Activated CD8-positive, alpha-beta T cell treated with anti-CD3 and anti-CD28 coated beads, Interleukin-2, amount 10 ng/mL, durations not matched to agents 7 days and 5 days (primary cell): ENCODE measurements around the gene LGI4. TPM values are rescaled to one million over a fixed set of nuclear protein-coding genes. Genes with fewer than 3 reads are reported as not detected.
"Not testable (repeated sequence)": the region's sequence is repeated elsewhere in the genome, so short reads cannot be mapped to it uniquely, and the experiment has no call there.

Experiments
- ATAC-seq: fragments of 150-1000 bp; cut with Tn5 transposase; one replicate; pipeline ENCODE4 v1.10.0; 2021; ENCODE audit warnings: moderate library complexity
- CTCF ChIA-PET: fragments of 350-600 bp; sonication (Branson Sonifier 250); formaldehyde crosslinking; loops from one replicate; lab custom pipeline; 2021; ENCODE audit warnings: antibody characterized with exemption; lab: Charles Lee
- POLR2A ChIA-PET: fragments of 350-600 bp; sonication (Branson Sonifier 250); formaldehyde crosslinking; loops from one replicate; lab custom pipeline; 2021; ENCODE audit warnings: antibody characterized with exemption; lab: Charles Lee
- DNase-seq: peaks from one replicate; pipeline ENCODE4 v3.0.0-alpha.2; 2020
- H3K27ac Mint-ChIP-seq: one replicate; pipeline ENCODE4 v1.8.0; 2021; ENCODE audit warnings: mild to moderate bottlenecking, mixed read lengths
- H3K27me3 Mint-ChIP-seq: one replicate; pipeline ENCODE4 v1.8.0; 2021; ENCODE audit warnings: low read depth, mixed read lengths
- H3K36me3 Mint-ChIP-seq: one replicate; pipeline ENCODE4 v1.8.0; 2021; ENCODE audit warnings: low read depth, mixed read lengths
- H3K4me1 Mint-ChIP-seq: one replicate; pipeline ENCODE4 v1.8.0; 2021; ENCODE audit warnings: low read depth, mixed read lengths
- H3K4me3 Mint-ChIP-seq: one replicate; pipeline ENCODE4 v1.8.0; 2021; ENCODE audit warnings: mild to moderate bottlenecking, mixed read lengths
- H3K9me3 Mint-ChIP-seq: one replicate; pipeline ENCODE4 v1.8.0; 2022; ENCODE audit warnings: mixed read lengths; ENCODE audit not compliant: insufficient read depth
- total RNA-seq, 2 experiments: library from RNA; stranded (reverse); gene quantifications; one replicate each; pipeline ENCODE4 v1.2.3, GENCODE V29; 2021

Gene LGI4
- total RNA-seq, 2 experiments from 2014 or later, result 0.13 TPM

DNA sequence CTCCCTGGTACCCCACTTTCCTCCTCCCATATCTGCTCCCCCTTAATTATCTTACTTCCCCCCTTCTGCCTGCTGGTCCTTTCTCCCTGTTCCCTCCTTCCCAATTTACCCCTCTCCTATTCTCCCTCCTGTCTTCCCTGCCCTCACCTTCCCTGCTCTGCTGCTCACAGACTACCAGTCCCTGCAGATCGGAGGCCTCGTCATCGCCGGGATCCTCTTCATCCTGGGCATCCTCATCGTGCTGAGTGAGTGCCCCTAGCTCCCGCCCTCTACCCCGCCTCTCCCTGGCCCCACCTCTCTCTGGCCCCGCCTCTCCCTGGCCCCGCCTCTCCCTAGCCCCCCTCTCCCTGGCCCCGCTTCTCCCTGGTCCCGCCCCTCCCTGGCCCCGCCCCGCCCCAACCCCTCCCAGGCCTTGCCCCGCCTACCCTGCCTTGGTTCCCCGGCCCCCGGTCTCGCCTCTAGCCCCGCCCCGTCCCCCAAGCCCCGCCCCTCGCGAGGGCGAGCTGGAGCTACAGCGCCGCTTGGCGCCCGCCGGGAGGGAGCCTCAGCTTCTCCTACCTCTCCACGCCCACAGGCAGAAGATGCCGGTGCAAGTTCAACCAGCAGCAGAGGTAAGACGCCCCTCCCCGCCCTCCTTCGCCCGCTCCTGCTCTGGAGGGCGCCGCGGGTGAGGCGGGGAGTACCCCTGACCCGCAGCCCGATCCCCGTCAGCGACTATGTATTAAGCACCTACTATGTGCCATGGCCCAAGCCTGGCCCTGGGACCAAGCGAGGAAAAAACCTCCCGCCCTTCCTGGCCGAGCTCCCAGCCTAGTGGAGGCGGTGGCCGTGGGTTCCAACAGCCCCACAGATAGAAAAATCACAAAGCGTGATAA is 6.3 kb upstream of the LGI4 start:
- peak; percentile 97 for DNase-seq
- Mint-ChIP-seq H3K4me1 (peaks cover 36% of the 10 kb centered on the region), H3K36me3 (no peaks in the 10 kb centered on the region), H3K27ac (peak overlapping the region; percentile 81), H3K4me3 (peak overlapping the region; percentile 77), H3K27me3 (peaks cover 33% of the 10 kb centered on the region), H3K9me3 (no peaks in the 10 kb centered on the region)
- ChIA-PET CTCF (interaction anchor here (0.7 to 3.8 kb wide), 33 partner anchors 12 to 471 kb away, joined by 3 to 67 read pairs (median 5); partner anchors contain the start of genes FXYD5, GRAMD1A, HAUS5 and USF2), POLR2A (interaction anchor here (0.7 to 1.3 kb wide), 5 partner anchors 13 to 128 kb away, joined by 3 to 8 read pairs (median 3); partner anchors contain the start of gene FXYD5)
- peak; percentile 90 for ATAC-seq

DNA sequence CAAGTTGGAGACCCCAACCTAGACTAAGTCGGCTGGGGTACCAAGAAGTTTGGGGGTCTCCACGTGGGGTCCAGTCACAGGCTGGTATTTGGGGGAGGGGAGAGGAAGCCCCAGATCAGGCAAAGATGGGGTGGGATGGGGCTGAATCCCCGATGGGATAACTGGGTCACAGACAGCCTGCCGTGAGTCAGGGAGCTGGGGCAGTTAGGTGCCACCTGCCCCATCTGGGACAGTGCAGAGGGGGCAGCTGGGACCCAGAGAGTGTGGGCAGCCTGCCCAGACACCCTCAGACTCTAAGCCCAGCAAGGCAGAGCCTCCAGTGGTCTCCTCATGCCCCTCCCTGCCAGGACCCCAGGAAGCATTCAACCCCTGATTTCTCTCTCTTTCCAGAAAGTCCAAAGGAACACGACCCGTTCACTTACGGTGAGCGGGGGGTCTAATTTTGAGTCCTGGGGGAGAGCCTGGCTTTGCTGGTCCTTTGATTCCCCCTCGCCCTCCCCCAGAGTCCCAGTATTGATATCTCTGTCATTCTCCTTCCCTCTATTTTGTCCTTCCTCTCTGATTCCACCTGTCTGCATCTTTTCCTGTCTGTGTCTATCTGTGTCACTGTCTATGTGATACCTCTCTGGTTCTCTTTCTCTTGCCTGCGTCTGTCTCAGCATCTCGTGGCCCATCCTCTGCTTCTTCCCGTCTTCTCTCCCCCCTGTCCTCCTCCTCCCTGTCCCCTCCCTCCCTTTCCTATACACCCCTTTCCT is 5.5 kb upstream of the LGI4 start:
- DNase-seq (no peak), ATAC-seq (no peak)
- Mint-ChIP-seq H3K9me3 (no peaks in the 10 kb centered on the region), H3K36me3 (no peaks in the 10 kb centered on the region), H3K27ac (no peak overlapping the region), H3K4me1 (peaks cover 42% of the 10 kb centered on the region), H3K27me3 (peaks cover 32% of the 10 kb centered on the region), H3K4me3 (no peak overlapping the region)
- ChIA-PET CTCF (interaction anchor here (0.9 to 3.8 kb wide), 11 partner anchors 12 to 472 kb away, joined by 3 to 67 read pairs (median 11); partner anchors contain the start of genes FXYD5 and HAUS5), POLR2A (interaction anchor here (1.1 kb wide), 1 partner anchor 71 kb away, joined by 3 read pairs; no protein-coding TSS in a partner anchor)

DNA sequence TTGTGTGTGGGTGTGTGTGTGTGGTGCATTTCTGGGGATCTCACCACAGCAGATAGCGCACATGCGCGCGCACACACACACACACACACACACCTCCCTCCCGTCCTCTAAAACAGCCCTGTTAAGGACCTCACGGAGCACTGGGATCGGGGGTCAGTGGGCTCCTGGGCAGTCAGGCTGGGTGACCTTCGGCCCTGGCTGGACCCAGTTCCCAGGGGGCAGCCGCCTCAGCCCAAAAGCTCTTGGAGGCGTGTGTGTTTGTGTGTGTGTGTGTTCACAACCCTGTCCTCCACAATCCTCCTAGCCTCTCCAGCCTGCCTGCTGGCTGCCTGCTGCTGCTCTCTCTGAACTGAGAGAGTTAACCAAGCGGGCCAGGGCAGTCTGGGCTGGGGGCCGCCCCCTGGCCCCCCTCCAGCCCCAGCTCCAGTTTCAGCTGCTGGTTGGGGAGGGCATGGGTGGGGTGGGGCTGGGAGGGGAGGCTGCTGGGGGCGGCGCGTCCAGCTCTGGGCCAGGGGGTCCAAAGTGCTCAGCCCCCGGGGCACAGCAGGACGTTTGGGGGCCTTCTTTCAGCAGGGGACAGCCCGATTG is 3.5 kb upstream of the LGI4 start, which contains the start of gene FXYD1:
Gene FXYD1, plus strand, starts transcription at position 520 of the 588 bp plus-strand sequence. CDS start 1,256 bp downstream, outside the sequence.
- H3K27me3 Mint-ChIP-seq, result peaks cover 21% of the 10 kb centered on the region
- no peaks in the 10 kb centered on the region for H3K36me3 Mint-ChIP-seq
- DNase-seq, result no peak
- ATAC-seq, result no peak
- H3K4me1 Mint-ChIP-seq, result peaks cover 28% of the 10 kb centered on the region
- CTCF ChIA-PET, result interaction anchor here (1.3 to 4.1 kb wide), 2 partner anchors 12 to 71 kb away, joined by 3 to 47 read pairs; no protein-coding TSS in a partner anchor
- H3K27ac Mint-ChIP-seq, result no peak within 1 kb of the TSS
- POLR2A ChIA-PET, result no interaction called here
- H3K9me3 Mint-ChIP-seq, result no peaks in the 10 kb centered on the region
- H3K4me3 Mint-ChIP-seq, result no peak within 1 kb of the TSS

DNA sequence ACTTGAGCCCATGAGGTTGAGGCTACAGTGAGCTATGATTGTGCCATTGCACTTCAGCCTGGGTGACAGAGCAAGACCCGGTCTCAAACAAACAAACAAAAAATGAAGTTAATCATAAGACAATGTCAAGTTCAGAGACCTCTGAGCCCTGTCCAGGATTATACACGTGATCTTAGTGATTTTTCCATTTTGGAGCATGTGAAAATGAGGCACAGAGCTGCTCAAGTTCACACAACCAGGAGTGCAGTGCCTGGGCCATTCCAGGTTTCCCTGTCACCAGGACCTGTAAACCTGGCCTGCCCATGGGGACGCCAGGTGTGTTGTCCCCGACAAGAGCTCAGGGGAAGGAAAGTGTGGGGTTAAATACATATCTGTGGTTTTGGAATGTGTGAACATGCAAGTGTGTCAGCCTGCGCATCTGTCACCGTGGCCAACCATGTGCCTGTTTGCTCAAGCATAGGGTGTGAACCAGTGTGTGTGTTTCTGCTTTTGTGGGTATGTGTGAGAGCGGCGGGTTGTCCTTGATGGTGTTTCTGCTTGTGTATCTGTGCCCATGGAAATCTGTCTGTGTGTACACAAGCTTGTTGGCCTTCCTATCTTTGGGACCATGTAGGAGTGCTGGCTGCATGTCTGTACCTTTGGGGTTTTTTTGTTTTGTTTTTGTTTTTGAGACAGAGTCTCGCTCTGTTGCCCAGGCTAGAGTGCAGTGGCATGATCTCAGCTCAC is 2.3 kb upstream of the LGI4 start:
- no peak overlapping the region for H3K4me3 Mint-ChIP-seq
- ChIA-PET POLR2A (no interaction called here), CTCF (interaction anchor here (1.1 to 4.1 kb wide), 7 partner anchors 11 to 142 kb away, joined by 3 to 47 read pairs (median 4); no protein-coding TSS in a partner anchor)
- no peak overlapping the region for H3K27ac Mint-ChIP-seq
- no peaks in the 10 kb centered on the region for H3K9me3 Mint-ChIP-seq
- H3K36me3 Mint-ChIP-seq, result no peaks in the 10 kb centered on the region
- DNase-seq (no peak), ATAC-seq (no peak)
- peaks cover 23% of the 10 kb centered on the region for H3K4me1 Mint-ChIP-seq
- H3K27me3 Mint-ChIP-seq, result peaks cover 17% of the 10 kb centered on the region

DNA sequence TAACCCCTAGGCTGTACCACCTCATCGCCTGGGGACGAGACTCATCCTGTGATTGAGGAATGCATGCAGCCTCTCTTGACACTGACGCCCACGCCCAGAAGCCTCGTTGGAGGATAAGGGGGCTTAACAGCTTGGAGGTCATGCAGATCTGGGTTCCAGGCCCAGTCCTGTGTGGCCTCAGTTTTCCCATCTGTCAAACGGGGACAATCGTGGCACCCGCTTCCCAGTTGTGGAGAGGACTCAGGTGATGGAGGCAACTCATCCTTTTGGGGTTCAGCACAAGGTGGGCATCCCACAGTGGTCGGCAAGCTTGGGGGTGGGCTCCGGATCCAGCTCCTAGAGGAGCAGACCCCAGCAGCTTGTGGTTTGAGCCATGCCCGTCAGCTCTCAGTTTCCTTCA is 1.4 kb upstream of the LGI4 start:
- no peak overlapping the region for H3K27ac Mint-ChIP-seq
- peaks cover 10% of the 10 kb centered on the region for H3K27me3 Mint-ChIP-seq
- ChIA-PET CTCF (interaction anchor here (0.6 to 4.1 kb wide), 33 partner anchors 9 to 412 kb away, joined by 3 to 47 read pairs (median 4); partner anchors contain the start of gene FXYD5), POLR2A (no interaction called here)
- DNase-seq (no peak), ATAC-seq (no peak)
- no peaks in the 10 kb centered on the region for H3K9me3 Mint-ChIP-seq
- no peaks in the 10 kb centered on the region for H3K36me3 Mint-ChIP-seq
- no peak overlapping the region for H3K4me3 Mint-ChIP-seq
- H3K4me1 Mint-ChIP-seq, result peaks cover 14% of the 10 kb centered on the region

DNA sequence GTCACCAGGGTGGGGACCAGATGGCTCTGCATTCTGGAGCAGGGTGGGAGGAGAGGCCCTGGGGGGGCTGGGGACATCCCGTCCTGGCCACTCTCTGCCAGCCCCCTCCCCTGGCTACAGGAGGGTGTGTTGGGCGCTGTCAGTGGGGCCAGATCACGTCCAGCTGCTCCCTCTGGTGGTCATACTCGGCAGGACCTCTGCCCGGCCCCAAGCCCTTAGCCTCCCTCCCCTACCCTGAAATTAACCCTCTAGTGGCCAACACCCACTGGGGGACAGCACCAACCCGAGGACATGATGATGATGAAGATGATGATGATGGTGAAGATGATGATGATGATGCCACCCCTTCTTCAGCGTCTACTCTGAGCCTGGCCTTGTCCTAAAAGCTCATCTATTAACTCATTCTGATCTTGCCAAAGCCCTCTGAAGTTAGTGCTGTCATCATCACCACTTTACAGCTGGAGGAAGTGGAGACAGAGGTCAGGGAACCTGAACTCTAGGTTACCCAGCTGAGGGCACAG is 590 bp upstream of the LGI4 start:
- H3K4me3 Mint-ChIP-seq, result no peak overlapping the region
- no peaks in the 10 kb centered on the region for H3K9me3 Mint-ChIP-seq
- POLR2A ChIA-PET, result no interaction called here
- no peak overlapping the region for H3K27ac Mint-ChIP-seq
- DNase-seq, result peak; percentile 78
- CTCF ChIA-PET, result interaction anchor here (0.6 to 4.1 kb wide), 31 partner anchors 8 to 413 kb away, joined by 3 to 47 read pairs (median 4); partner anchors contain the start of gene FXYD5
- H3K27me3 Mint-ChIP-seq, result peaks cover 8% of the 10 kb centered on the region
- no peaks in the 10 kb centered on the region for H3K36me3 Mint-ChIP-seq
- H3K4me1 Mint-ChIP-seq, result peaks cover 8% of the 10 kb centered on the region
- ATAC-seq, result peak; percentile 82

DNA sequence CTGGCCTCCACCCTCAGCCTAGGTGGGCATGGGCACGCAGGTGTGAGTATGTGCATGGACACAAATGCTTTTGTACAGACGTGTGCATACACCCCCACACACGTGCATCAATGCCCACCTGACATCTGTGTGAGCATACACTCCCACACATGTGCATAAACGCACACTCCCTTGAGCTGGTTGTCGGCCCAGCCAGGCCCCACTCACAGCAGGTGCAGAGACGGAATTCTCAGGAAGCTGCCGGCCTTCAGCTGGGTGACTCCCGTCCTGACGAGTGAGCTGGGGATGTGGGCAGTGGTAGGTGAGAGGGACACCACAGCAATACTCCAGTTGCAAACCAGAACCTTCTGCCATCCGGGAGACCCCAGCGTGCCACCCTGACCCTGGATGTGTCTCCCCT is 1.0 kb downstream of the LGI4 start:
- POLR2A ChIA-PET, result no interaction called here
- CTCF ChIA-PET, result no interaction called here
- ATAC-seq, result no peak
- H3K27me3 Mint-ChIP-seq, result peaks cover 8% of the 10 kb centered on the region
- no peak for DNase-seq
- H3K4me1 Mint-ChIP-seq, result peaks cover 8% of the 10 kb centered on the region
- H3K9me3 Mint-ChIP-seq, result no peaks in the 10 kb centered on the region
- H3K36me3 Mint-ChIP-seq, result no peaks in the 10 kb centered on the region
- H3K27ac Mint-ChIP-seq, result no peak overlapping the region
- no peak overlapping the region for H3K4me3 Mint-ChIP-seq

DNA sequence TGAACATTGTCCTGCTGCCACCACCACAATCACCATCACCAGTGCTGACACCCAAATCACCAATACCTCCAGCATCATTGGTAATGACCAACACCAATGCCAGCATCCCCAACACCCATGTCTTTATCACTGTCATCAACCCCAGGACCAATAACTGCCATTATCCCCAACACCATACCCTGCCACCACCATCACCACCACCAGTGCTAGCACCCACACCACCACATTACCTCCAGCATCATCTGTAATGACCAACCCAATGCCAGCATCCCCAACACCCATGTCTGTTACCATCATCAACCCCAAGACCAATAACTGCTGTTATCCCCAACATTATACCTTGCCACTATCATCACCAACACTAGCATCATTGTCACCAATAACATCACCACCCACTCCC is 2.6 kb downstream of the LGI4 start:
- H3K27ac Mint-ChIP-seq, result no peak overlapping the region
- H3K4me3 Mint-ChIP-seq, result no peak overlapping the region
- POLR2A ChIA-PET, result no interaction called here
- H3K36me3 Mint-ChIP-seq, result no peaks in the 10 kb centered on the region
- no peaks in the 10 kb centered on the region for H3K9me3 Mint-ChIP-seq
- H3K4me1 Mint-ChIP-seq, result peaks cover 8% of the 10 kb centered on the region
- no peak for DNase-seq
- CTCF ChIA-PET, result no interaction called here
- ATAC-seq, result no peak
- peaks cover 3% of the 10 kb centered on the region for H3K27me3 Mint-ChIP-seq

DNA sequence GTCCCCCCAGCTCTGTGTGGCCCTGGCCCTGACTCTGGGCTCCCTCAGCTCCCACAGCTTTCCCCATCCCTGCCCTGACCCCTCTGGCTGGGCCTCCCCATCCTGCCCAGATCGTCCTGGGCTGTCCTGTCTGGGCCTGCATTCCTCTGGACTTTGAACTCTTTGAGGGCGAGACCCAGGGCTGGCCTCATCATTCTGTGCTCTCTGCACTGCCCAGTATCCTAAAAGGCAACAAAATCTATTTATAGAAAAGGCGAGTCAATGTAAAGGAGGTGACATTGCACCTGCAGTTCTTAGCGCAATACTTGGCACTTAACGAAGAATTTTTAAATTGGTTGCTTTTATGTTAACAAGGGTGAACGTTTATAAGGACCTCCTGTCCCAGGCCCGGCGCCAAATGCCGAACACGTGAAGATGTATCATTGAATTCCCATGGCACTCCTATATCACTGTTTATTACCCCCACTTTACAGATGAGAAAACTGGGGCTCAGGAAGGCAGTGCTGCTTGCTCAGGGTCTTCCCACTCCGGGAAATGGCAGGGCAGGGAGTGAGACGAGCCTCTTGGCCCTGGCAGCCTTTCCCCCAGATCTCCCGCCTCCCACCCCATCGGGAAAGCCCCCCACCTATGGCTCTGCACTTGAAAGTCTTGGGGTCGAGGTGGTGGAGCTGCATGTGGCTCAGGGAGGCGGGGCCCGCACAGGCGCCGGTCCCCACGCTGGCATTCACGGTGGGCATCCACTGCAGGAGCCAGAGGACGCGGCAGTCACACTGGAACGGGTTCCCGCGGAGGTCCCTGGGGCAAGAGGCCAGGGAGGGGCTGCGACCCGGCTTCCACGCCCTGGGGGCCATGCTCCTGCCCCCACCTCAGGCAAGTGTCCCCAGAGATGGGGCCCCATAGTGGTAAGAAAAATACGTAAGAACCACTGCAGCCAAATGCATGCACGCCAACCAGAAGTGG is 3.8 kb downstream of the LGI4 start:
- Mint-ChIP-seq H3K4me1 (peaks cover 8% of the 10 kb centered on the region), H3K36me3 (no peaks in the 10 kb centered on the region), H3K27ac (no peak overlapping the region), H3K9me3 (no peaks in the 10 kb centered on the region), H3K27me3 (no peaks in the 10 kb centered on the region), H3K4me3 (no peak overlapping the region)
- POLR2A ChIA-PET, result no interaction called here
- DNase-seq, result no peak
- CTCF ChIA-PET, result no interaction called here
- no peak for ATAC-seq

DNA sequence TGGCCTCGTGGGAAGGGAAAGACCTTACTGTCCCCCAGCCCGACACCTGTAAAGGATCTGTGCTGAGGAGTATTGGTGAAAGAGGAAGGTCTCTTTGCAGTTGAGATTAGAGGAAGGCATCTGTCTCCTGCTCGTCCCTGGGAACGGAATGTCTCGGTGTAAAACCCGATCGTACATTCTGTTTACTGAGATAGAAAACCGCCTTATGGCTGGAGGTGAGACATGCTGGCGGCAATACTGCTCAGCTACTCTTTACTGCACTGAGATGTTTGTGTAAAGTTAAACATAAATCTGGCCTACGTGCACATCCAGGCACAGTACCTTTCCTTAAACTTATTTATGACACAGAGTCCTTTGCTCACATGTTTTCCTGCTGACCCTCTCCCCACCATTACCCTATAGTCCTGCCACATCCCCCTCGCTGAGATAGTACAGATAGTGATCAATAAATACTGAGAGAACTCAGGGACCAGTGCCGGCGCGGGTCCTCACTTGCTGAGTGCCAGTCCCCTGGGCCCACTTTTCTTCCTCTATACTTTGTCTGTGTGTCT is 5.1 kb downstream of the LGI4 start:
- H3K27me3 Mint-ChIP-seq, H3K4me3 Mint-ChIP-seq, DNase-seq, H3K36me3 Mint-ChIP-seq, ATAC-seq, POLR2A ChIA-PET, H3K4me1 Mint-ChIP-seq, H3K27ac Mint-ChIP-seq, CTCF ChIA-PET, H3K9me3 Mint-ChIP-seq: not testable (repeated sequence)
